CD4-positive, alpha-beta T cell treated with Interleukin-2 at 100 ng/mL for 4 hours (primary cell): ENCODE data around the gene WDR87.
"Not testable (repeated sequence)": the region's sequence is repeated elsewhere in the genome, so short reads cannot be mapped to it uniquely, and the experiment has no call there.

ENCODE experiments used
- DNase-seq: peaks from one replicate; pipeline ENCODE4 v3.0.0-alpha.2; 2020; ENCODE audit warnings: low spot score

The WDR87 gene

DNA sequence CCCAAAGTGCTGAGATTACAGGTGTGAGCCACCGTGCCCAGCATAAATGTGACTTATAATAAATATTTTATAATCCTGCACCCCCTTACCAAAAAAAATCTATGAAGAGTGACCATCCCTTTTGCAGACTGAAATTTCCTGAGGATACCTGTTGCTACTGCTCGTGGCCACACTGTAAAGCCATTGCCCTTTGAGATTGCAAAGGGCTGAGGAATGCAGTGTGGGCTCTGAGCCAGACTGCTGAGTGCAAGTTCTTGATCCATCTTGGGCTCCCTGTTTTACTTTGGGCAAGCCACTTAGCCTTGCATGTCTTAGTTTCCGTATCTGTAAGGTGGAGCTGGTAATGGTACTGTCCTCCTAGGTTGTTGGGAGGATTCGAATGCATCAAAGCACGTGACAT lies 24.0 kb upstream of the WDR87 start:
- DNase-seq: no peak

DNA sequence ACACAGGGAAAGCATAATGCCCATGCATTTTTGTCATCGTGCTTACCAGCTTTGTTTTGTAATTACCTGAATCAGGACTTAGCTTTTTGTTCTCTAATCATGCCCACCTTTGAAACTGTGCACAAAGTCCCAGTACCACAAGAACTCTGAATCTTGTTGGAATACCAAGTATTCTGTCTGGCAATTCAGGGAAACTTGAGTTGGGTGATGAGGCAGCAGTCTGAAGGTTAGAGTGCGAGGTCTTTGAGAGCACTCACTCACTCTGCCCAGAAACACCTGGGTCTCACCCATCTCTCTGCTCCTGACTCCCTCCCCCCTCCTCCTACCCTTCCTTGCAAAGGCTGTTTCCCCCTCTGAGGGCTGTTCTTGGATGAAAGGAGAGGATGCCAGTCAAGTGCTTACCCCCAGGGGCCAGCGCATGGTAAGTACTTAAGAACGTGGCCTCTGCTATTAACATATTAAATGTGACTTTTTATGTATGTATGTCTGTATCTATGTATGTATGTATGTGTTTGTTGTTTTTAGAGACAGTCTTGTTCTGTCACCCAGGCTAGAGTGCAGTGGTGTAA lies 23.0 kb upstream of the WDR87 start:
- no peak for DNase-seq

DNA sequence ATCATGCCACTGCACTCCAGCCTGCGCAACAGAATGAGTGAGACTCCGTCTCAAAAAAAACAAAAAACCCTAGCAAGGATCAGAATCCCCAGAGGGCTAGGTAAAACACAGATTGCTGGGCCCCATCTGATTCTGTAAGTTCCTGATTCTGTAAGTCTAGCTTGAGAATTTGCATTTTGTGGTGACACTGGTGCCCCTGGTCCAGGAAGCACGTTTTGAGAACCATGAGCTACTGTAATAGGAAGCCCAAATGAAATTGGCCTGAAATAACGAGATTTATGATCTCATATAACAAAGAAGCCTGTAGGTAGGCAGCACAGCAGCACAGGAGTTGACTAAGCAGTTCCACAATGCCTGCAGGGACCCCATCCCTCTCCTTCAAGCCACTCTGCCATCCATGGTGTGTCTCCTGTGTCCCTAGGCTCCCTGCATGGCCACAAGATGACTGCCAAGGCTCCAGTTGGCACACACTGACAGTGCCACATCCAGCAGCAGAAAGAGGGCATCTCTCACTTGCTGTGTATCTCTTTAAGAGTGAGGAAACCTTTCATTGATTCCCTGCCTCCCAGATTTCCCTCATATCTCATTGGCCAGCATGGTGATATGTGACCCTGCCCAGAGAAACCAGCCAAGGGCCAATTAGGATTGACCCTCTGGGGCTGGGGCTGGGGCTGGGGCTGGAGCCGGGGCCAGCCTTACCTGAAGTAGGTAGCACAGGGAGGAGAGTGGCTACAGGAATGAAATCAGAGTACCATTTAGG lies 22.3 kb upstream of the WDR87 start:
- DNase-seq: no peak

DNA sequence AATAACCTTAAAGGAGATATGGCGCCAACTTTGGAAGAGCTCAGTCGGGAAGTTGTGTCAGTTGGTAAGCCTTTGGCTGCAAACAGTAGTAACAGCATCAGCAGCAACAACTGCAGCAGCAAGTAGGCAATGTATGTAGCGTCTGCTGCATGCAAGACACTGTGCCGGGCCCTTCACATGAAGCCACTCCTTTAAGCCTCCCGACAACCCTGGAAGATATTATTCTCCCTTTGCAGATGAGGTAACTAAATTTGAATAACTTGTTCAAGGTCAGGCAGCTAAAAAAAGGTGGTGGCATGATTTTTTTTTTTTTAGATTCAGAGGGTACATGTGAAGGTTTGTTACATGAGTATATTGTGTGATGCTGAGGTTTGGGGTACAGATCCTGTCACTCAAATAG lies 20.3 kb upstream of the WDR87 start:
- DNase-seq: no peak

DNA sequence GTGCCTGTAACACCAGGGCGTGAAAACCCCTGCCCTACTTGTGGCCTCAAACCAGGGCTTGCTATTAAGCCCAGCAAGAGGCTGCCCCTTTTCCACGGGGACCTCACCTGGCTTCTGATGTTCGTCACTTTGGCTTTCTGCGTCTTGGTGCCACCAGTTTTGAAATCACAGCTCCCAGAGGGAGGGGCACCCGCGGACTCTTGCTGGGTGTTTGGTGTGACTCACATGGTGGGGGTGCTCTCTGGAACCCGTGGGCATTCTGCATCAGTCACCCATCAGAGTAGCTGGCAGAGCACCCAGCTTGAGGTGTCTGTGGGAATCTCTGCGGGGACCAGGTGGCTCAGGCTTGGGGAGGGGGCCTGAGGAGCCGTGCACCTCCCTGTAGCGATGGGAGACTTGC lies 19.9 kb upstream of the WDR87 start:
- no peak for DNase-seq

DNA sequence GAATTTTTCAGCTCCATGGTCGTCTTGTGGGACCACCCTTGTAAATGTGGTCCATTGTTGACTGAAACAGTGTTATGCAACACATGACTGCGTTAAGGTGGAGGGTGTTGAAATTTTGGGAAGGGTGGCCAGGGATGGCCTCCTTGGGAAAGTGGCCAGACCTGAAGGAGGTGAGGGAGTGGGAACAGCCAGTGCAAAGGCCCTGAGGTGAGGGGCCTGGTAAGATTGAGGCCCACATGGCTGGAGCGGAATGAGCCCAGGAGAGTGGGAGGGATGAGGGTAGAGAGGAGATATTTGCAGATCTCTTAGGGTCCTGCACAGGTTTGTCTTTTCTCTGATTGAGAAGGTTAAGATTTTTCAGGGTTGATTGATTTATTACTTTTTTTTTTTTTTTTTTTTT lies 18.8 kb upstream of the WDR87 start:
- DNase-seq: no peak

DNA sequence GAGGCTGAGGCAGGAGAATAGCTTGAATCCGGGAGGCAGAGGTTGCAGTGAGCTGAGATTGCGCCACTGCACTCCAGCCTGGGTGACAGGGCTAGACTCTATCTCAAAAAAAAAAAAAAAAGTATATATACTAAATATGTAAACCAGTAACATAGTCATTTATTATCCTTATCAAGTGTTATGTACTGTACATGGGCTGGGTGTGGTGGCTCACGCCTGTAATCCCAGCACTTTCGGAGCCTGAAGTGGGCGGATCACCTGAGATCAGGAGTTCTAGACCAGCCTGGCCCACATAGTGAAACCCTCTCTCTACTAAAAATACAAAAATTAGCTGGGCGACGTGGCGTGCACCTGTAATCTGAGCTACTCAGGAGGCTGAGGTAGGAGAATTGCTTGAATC lies 18.2 kb upstream of the WDR87 start:
- not testable (repeated sequence) for DNase-seq

DNA sequence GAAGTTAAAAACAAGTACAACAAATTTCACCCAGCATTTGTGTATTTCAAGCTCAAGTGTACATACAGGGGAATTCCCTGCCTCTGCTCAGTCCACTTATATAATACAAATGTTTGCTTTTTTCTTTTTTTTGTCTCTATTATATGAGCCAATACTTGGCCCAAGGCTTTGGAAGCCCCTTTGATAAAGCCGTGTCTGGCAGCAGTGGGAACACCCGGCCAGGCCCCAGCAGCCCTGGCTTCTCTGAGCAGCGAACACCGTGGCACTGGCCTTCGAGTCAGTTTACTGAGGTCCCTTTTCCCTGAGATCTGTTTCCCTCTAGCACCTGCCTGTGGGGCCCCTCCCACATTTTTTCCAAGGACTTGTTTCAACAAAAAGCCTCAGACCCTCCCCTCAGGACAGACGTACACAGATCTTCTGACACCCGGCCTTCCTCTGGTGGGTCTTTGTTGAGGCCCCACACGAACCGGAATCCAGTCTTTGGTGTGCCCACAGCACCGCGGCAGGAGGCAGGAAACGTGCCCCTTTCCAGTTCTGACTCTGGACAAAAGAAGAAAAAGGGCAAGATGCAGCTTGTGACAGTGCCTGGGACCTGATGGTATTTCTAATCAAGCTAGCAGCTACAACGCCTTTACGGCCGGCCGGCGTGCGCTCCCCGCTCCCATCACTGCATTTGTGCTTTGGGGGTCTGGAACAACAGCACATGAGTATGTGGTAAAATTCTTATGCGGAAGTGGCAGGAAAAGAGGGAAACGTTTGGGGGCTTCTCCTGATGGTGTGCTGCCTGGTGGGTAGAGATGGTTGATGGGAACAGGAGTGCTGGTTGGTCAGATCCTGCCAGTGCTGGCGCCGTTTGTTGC lies 14.4 kb upstream of the WDR87 start:
- no peak for DNase-seq

DNA sequence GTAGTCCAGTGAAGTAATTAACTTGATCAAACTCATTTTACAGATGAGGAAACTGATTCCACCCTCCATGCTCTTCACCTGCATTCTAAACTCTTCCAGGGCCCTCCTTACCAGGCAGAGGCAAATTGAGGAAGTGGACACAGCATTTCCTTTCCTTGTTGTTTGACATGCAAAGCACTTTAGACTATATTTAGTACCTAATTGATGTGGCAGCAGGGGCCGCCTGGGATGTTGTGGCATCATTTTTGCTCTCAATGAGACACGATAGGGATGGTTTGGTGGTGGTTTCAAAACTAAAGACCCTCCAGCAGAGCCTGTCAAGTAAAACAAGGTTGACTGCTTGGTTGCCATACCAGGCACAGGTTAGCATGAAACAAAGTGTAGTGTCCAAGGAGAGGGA lies 8.5 kb upstream of the WDR87 start:
- no peak for DNase-seq

DNA sequence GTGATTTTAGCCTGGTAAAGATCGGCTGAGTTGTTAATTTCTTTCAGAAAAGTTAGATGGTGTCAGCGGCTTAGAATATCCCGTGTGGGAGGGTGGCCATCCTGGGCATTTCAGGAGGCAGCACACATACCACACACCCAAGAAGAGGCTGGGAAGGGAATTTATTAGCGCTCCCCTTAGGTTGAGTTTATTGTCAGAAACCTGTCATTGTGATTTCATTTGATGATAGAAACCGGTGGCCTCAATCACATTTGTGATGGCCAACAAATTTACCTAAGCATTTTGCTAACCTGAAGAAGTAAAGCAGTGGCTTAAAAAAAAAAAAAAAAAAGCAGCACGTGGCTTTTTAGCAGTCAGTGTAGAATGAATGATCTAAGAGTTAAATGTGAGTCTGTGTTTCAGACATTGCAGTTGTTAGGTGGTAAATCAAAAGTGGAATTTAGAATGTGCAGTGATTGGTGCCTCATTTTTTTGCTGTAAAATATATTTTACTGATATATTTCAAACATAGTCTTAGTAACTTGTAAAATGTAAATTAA lies 3.3 kb upstream of the WDR87 start:
- DNase-seq: no peak

DNA sequence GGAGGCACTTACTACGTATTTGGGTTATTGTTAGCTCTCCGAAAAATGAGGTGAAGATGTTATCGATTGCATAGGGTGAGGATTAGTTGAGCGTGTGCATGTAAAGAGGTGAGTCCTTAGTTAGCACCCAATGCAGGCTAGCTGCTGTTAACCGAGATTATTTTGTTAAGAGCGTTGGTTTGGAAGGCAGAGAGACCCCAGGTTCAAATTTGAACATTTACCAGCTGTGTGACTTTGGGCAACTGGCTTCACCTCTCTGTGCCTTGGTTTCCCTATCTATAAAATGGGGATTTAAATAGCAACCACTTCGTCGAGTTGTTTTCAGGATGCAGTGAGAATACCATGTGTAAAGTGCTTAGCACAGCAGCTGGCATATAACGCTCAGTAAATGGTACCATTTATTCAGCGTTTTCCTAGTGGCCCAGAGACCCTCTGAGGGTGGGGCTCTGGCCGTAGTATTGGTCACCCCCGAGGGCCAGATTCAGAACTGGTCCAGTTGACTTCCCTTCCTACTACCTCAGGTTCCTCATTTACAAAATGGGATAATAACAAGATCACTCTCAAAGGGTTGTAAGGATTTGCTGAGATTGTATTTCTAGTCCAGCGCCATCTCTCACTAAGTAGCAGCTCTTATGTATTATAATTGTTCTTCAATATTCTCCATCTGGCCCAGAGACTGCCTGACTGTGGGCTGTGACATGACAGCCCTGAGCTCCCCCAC lies 1.5 kb upstream of the WDR87 start:
- no peak for DNase-seq

DNA sequence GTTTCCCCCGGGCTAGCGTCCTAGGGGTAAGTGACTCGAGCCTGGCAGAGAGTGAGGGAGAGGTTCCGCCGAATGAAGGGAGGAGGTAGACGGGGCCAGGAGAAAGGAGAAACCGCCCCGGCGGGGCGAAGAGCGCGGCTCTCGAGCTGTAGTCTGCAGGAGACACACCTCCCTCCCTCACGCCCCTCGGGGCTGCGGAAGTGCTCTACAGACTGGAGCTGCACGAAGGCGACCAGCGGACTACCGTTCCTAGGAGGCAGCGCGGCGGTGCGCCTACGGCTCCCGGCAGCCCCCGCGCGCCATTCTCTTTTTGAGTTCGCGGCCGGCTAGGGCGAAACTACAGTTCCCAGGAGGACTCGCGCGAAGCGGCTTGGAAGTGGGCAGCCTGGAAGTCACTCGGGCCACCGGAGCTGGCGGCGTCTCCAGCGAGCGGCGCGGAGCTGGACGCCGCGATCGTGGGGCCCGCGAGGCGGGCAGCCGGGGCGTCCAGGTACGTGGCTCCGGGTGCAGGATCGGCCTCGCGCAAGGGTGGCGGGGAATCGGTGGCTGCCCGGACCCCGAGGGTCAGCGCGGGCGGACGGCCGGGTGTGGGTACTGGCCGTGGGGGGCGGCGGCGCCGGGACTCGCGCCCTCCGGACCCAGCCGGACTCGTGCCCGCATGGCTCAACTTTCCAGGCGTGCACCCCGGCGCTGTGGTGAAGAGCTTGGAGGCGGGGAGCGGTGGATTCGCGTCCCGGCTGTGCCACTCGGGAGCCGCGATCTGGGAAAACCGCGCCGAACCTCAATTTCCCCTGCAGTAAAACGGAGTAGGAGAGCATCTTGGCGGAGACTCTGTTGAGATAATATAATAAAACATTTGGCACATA lies 708 bp upstream of the WDR87 start, which contains the start of gene SIPA1L3:
Gene SIPA1L3 (plus strand): TSS at position 340 of the 866 bp plus-strand sequence. CDS start 174,358 bp downstream, outside the sequence.
- DNase-seq: peak; percentile 92

DNA sequence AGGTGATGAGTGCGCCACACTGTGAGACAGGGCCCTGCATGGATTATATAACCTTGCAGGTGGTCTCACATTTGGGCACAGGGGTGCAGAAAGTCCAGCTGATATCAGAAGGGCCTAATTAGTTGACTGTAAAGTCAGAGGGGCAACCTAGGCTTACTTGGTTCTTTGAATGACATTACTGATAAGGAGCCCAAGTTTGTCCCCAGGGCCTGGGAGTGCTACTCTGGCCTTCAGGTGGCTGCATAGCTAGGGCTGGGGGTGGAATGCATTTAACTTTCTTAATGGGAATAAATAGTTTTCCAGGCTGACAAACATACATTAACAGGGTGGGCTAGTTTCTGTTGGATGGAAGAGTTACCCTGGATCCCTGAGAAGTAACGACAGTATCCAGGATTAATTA lies 3.3 kb downstream of the WDR87 start:
- DNase-seq: no peak

DNA sequence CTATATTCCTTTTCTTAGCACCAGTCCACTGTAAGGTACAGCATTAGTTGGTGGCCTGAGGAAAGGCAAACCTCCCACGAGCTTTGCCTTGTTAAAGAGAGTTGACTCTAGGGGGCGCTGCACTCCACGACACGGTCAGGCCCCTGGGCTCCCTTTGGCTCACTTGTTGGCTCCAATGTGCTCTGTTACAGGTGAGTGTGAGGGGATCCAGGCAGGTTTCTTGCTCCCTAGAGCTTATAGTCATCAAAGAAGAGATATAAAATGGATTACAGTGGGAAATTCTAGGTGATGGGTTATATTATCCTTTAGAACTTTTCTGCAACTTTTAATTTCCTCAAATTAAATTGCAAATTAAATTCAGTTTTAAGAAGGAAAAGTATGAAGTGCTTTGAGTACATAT lies 3.7 kb downstream of the WDR87 start:
- DNase-seq: peak; percentile 82

DNA sequence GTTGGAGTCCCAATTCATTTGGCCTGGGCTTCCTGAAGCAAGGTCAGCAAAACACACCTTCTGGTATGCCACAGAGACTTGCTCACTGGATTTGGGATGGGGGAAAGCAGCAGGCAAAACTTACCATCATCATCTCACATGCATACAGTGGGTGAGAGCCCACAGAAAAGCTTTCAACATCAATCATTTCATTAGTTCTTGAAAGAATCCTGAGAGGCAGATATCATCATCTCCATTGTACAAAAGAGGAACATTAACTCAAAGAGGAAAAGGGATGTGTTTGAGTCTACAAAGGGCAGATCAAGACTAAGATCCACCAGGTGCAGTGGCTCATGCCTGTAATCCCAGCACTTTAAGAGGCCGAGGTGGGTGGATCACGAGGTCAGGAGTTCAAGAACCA lies 6.4 kb downstream of the WDR87 start:
- no peak for DNase-seq

DNA sequence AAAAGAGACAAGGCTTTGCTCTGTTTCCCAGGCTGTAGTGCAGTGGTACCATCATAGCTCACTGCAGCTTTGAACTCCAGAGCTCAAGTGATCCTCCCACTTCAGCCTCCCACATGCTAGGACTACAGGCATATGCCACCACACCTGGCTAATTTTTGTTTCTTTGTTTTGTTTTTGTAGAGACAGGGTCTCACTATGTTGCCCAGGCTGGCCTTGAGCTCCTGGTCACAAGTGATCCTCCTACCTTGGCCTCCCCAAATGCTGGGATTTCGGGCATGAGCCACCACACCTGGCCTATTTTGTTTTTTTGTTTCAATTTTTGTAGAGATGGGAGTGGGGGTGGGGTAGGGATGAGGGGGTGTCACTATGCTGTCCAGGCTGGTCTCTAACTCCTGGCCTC lies 6.9 kb downstream of the WDR87 start:
- no peak for DNase-seq

DNA sequence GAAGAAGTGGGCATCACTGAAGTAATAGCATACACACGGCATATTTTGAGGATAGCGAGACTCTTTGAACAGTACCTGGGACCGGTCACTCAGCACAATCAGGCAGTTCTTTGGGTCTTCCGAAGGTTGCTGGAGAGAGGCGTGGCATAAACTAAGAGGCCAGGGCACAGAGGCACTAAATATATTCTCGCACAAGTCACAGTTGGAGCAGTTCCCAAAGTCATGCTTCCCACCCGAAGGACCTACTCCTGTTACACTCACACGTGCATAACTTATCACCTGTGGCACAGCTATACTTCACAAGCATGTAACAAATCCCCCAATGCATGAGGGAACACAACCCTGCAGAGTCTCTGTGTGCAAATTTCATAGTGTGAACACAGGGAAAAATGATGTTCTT lies 10.2 kb downstream of the WDR87 start:
- no peak for DNase-seq

DNA sequence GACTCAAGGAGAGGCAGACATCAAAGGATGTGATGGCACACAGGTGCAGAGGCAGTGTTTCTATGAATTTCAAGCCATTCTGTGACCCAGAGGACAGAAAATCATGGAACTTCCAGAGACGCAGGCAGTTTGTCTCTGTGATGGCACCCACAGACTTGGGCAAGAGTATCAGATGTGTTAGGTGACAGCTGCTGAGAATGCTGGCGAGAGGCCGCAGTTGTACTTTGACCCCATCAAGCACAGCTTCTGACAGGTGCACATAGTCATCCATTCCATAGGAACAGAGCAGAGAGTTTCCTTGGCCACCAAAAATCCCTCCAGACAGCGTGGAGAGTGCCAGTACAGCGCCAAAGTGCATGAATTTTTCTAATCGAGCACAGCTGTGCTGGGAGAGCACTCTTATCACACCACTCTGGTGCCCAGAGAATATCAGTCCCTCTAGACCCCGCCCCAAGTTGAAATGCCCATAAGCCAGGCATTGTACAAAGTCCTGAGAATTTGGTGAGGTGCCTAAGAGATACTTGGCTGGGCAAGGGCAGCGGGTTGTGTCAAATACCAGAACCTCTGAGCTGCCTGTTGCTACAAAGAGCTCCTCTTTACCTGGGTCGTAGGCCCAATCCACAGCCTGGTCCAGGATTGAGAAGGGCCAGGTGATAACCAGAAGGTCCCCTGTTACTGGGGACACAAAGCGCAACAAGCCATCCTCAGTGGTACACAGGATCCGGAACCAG lies 12.4 kb downstream of the WDR87 start:
- no peak for DNase-seq

DNA sequence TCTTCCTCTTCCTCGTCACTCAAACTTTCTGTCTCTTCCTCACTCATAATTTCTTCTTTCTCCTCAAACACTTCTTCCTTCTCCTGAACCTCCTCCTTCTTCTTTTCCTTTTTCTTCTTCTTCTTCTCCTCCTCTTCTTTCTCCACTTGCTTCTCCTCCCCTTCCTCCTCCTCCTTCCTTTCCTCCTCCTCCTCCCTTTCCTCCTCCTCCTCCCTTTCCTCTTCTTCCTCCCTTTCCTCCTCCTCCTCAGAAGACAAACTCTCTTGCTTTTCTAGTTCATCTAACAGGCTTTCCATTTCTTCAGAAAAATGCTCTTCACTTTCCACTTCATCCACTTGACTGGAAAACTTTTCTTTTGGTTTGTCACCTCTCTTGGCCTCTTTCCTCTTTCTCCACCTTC lies 19.8 kb downstream of the WDR87 start:
- DNase-seq: no peak

DNA sequence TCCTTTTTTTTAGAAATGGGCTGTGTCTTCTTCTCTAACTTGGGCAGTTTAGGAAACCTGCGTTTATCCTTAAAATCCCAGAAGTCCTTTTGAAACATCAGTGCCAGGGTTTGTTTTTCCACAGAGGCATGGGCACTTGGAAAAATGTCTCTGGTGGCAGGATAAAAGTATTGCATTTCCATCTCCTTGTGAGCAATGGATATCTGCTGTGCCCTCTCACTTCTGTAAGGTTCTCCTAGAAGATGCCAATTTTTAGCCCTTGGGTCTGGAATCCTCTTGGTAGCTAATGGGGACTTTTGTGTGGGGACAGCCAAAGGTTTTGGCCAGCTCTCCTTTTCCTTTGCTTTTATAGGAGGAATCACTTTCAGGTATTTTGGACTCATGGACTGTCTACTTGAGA lies 21.0 kb downstream of the WDR87 start:
- DNase-seq: no peak
